ENCODE results near the gene SLC6A18.

GRCh38 chr5:1244255-1244654, 19.1 kb downstream of the SLC6A18 start:
- TF ChIP-seq CTCF (optimal IDR thresholded peaks at IDR 0.05 in 1 of 3, IDR thresholded peaks at IDR 0.05 in 1 of 3, conservative IDR thresholded peaks at IDR 0.05 in 1 of 3; ENCODE audit: extremely low read depth in 1 of 3, insufficient read depth in 2 of 3, low read length in 3 of 3) (no peak), EZH2 (IDR thresholded peaks at IDR 0.05; ENCODE audit: low read length) (no peak)
